ENCODE results near the gene BRF1. TPM values are rescaled to one million over a fixed set of nuclear protein-coding genes. Genes with fewer than 3 reads are reported as not detected.

The BRF1 gene
- total and polyA plus RNA-seq, 2 donors: 14.7 to 29.8 TPM

- DNase-seq (ENCODE audit: low read depth in 6 of 9, low spot score in 9 of 9): no peak
- H3K4me1 ChIP-seq (ENCODE audit: control insufficient read depth in 2 of 2, insufficient read depth in 2 of 2, low read length in 2 of 2): peaks cover 0 to 23% of the 10 kb centered on the region in 2 donors
- peaks cover 0 to 5% of the 10 kb centered on the region in 2 donors for H3K9me3 ChIP-seq (ENCODE audit: control insufficient read depth in 2 of 2, insufficient read depth in 1 of 2, low read length in 1 of 2)
- no peak overlapping the region for H3K4me3 ChIP-seq (ENCODE audit: low read length in 2 of 2)
- 93% methylated on average over 32 of the region's 32 CpGs for WGBS
- peaks cover 48 to 55% of the 10 kb centered on the region in 2 donors for H3K27me3 ChIP-seq (ENCODE audit: control insufficient read depth in 2 of 2, insufficient read depth in 1 of 2, low read length in 1 of 2)
- no peaks in the 10 kb centered on the region for H3K36me3 ChIP-seq (ENCODE audit: control insufficient read depth in 2 of 2, insufficient read depth in 2 of 2, low read length in 1 of 2)
- H3K27ac ChIP-seq (ENCODE audit: low read depth in 1 of 2, low read length in 1 of 2): peak overlapping the region in 1 of 2 donors; percentile 32
These were observed 134.9 kb downstream of the BRF1 start for GRCh38 chr14:105165761-105166485.

GRCh38 chr14:105165134-105165704 is 135.6 kb downstream of the BRF1 start:
- H3K4me1 ChIP-seq (ENCODE audit: control insufficient read depth in 2 of 2, insufficient read depth in 2 of 2, low read length in 2 of 2): peaks cover 0 to 16% of the 10 kb centered on the region in 2 donors
- peaks cover 43 to 48% of the 10 kb centered on the region in 2 donors for H3K27me3 ChIP-seq (ENCODE audit: control insufficient read depth in 2 of 2, insufficient read depth in 1 of 2, low read length in 1 of 2)
- H3K36me3 ChIP-seq (ENCODE audit: control insufficient read depth in 2 of 2, insufficient read depth in 2 of 2, low read length in 1 of 2): no peaks in the 10 kb centered on the region
- DNase-seq (ENCODE audit: low read depth in 6 of 9, low spot score in 9 of 9): no peak
- H3K9me3 ChIP-seq (ENCODE audit: control insufficient read depth in 2 of 2, insufficient read depth in 1 of 2, low read length in 1 of 2): peaks cover 0 to 5% of the 10 kb centered on the region in 2 donors
- no peak overlapping the region for H3K27ac ChIP-seq (ENCODE audit: low read depth in 1 of 2, low read length in 1 of 2)
- H3K4me3 ChIP-seq (ENCODE audit: low read length in 2 of 2): no peak overlapping the region
- 72% methylated on average over 10 of the region's 10 CpGs for WGBS

GRCh38 chr14:105163040-105163742 is 137.6 kb downstream of the BRF1 start:
- H3K36me3 ChIP-seq (ENCODE audit: control insufficient read depth in 2 of 2, insufficient read depth in 2 of 2, low read length in 1 of 2): no peaks in the 10 kb centered on the region
- no peaks in the 10 kb centered on the region for H3K9me3 ChIP-seq (ENCODE audit: control insufficient read depth in 2 of 2, insufficient read depth in 1 of 2, low read length in 1 of 2)
- no peak overlapping the region for H3K27ac ChIP-seq (ENCODE audit: low read depth in 1 of 2, low read length in 1 of 2)
- 89% methylated on average over 18 of the region's 18 CpGs for WGBS
- no peak for DNase-seq (ENCODE audit: low read depth in 6 of 9, low spot score in 9 of 9)
- peaks cover 25 to 33% of the 10 kb centered on the region in 2 donors for H3K27me3 ChIP-seq (ENCODE audit: control insufficient read depth in 2 of 2, insufficient read depth in 1 of 2, low read length in 1 of 2)
- H3K4me1 ChIP-seq (ENCODE audit: control insufficient read depth in 2 of 2, insufficient read depth in 2 of 2, low read length in 2 of 2): peaks cover 0 to 7% of the 10 kb centered on the region in 2 donors
- no peak overlapping the region for H3K4me3 ChIP-seq (ENCODE audit: low read length in 2 of 2)

GRCh38 chr14:105162669-105162979 is 138.2 kb downstream of the BRF1 start:
- H3K4me1 ChIP-seq (ENCODE audit: control insufficient read depth in 2 of 2, insufficient read depth in 2 of 2, low read length in 2 of 2): peaks cover 0 to 7% of the 10 kb centered on the region in 2 donors
- H3K9me3 ChIP-seq (ENCODE audit: control insufficient read depth in 2 of 2, insufficient read depth in 1 of 2, low read length in 1 of 2): no peaks in the 10 kb centered on the region
- H3K27me3 ChIP-seq (ENCODE audit: control insufficient read depth in 2 of 2, insufficient read depth in 1 of 2, low read length in 1 of 2): peaks cover 20 to 29% of the 10 kb centered on the region in 2 donors

GRCh38 chr14:105161964-105162668 is 138.7 kb downstream of the BRF1 start:
- no peak overlapping the region for H3K4me3 ChIP-seq (ENCODE audit: low read length in 2 of 2)
- 93% methylated on average over 10 of the region's 10 CpGs for WGBS
- H3K27ac ChIP-seq (ENCODE audit: low read depth in 1 of 2, low read length in 1 of 2): no peak overlapping the region
- no peak for DNase-seq (ENCODE audit: low read depth in 6 of 9, low spot score in 9 of 9)
- H3K9me3 ChIP-seq (ENCODE audit: control insufficient read depth in 2 of 2, insufficient read depth in 1 of 2, low read length in 1 of 2): no peaks in the 10 kb centered on the region
- H3K4me1 ChIP-seq (ENCODE audit: control insufficient read depth in 2 of 2, insufficient read depth in 2 of 2, low read length in 2 of 2): peaks cover 0 to 7% of the 10 kb centered on the region in 2 donors
- H3K27me3 ChIP-seq (ENCODE audit: control insufficient read depth in 2 of 2, insufficient read depth in 1 of 2, low read length in 1 of 2): peaks cover 15 to 26% of the 10 kb centered on the region in 2 donors
- H3K36me3 ChIP-seq (ENCODE audit: control insufficient read depth in 2 of 2, insufficient read depth in 2 of 2, low read length in 1 of 2): no peaks in the 10 kb centered on the region

More at GRCh38 chr14:105162669-105162979, 138.2 kb downstream of the BRF1 start:
- H3K4me3 ChIP-seq (ENCODE audit: low read length in 2 of 2): no peak overlapping the region
- no peak for DNase-seq (ENCODE audit: low read depth in 6 of 9, low spot score in 9 of 9)
- H3K36me3 ChIP-seq (ENCODE audit: control insufficient read depth in 2 of 2, insufficient read depth in 2 of 2, low read length in 1 of 2): no peaks in the 10 kb centered on the region
- no peak overlapping the region for H3K27ac ChIP-seq (ENCODE audit: low read depth in 1 of 2, low read length in 1 of 2)
- WGBS: 92% methylated on average over 2 of the region's 2 CpGs

GRCh38 chr14:105161309-105161708 is 139.5 kb downstream of the BRF1 start:
- WGBS: 86% methylated on average over 15 of the region's 15 CpGs
- DNase-seq (ENCODE audit: low read depth in 6 of 9, low spot score in 9 of 9): no peak
- peaks cover 7 to 18% of the 10 kb centered on the region in 2 donors for H3K27me3 ChIP-seq (ENCODE audit: control insufficient read depth in 2 of 2, insufficient read depth in 1 of 2, low read length in 1 of 2)

GRCh38 chr14:105160776-105161175 is 140.0 kb downstream of the BRF1 start:
- 40% methylated on average over 12 of the region's 12 CpGs for whole genome bisulfite sequencing
- Histone ChIP-seq H3K27ac (ENCODE audit: low read depth in 1 of 2, low read length in 1 of 2) (no peak overlapping the region), H3K36me3 (ENCODE audit: control insufficient read depth in 2 of 2, insufficient read depth in 2 of 2, low read length in 1 of 2) (no peaks in the 10 kb centered on the region), H3K4me1 (ENCODE audit: control insufficient read depth in 2 of 2, insufficient read depth in 2 of 2, low read length in 2 of 2) (peaks cover 0 to 7% of the 10 kb centered on the region in 2 donors), H3K4me3 (ENCODE audit: low read length in 2 of 2) (no peak overlapping the region), H3K9me3 (ENCODE audit: control insufficient read depth in 2 of 2, insufficient read depth in 1 of 2, low read length in 1 of 2) (no peaks in the 10 kb centered on the region), H3K27me3 (ENCODE audit: control insufficient read depth in 2 of 2, insufficient read depth in 1 of 2, low read length in 1 of 2) (peaks cover 1 to 13% of the 10 kb centered on the region in 2 donors)
- DNase-seq (ENCODE audit: low read depth in 6 of 9, low spot score in 9 of 9): no peak

More at GRCh38 chr14:105161309-105161708, 139.5 kb downstream of the BRF1 start:
- Histone ChIP-seq H3K4me1 (ENCODE audit: control insufficient read depth in 2 of 2, insufficient read depth in 2 of 2, low read length in 2 of 2) (peaks cover 0 to 7% of the 10 kb centered on the region in 2 donors), H3K4me3 (ENCODE audit: low read length in 2 of 2) (no peak overlapping the region), H3K36me3 (ENCODE audit: control insufficient read depth in 2 of 2, insufficient read depth in 2 of 2, low read length in 1 of 2) (no peaks in the 10 kb centered on the region), H3K9me3 (ENCODE audit: control insufficient read depth in 2 of 2, insufficient read depth in 1 of 2, low read length in 1 of 2) (no peaks in the 10 kb centered on the region), H3K27ac (ENCODE audit: low read depth in 1 of 2, low read length in 1 of 2) (no peak overlapping the region)

GRCh38 chr14:105159344-105159743 is 141.5 kb downstream of the BRF1 start:
- H3K36me3 ChIP-seq (ENCODE audit: control insufficient read depth in 2 of 2, insufficient read depth in 2 of 2, low read length in 1 of 2): no peaks in the 10 kb centered on the region
- no peak overlapping the region for H3K27ac ChIP-seq (ENCODE audit: low read depth in 1 of 2, low read length in 1 of 2)
- H3K27me3 ChIP-seq (ENCODE audit: control insufficient read depth in 2 of 2, insufficient read depth in 1 of 2, low read length in 1 of 2): peaks cover 0 to 3% of the 10 kb centered on the region in 2 donors
- DNase-seq (ENCODE audit: low read depth in 6 of 9, low spot score in 9 of 9): no peak
- peaks cover 0 to 2% of the 10 kb centered on the region in 2 donors for H3K4me1 ChIP-seq (ENCODE audit: control insufficient read depth in 2 of 2, insufficient read depth in 2 of 2, low read length in 2 of 2)
- no peak overlapping the region for H3K4me3 ChIP-seq (ENCODE audit: low read length in 2 of 2)
- H3K9me3 ChIP-seq (ENCODE audit: control insufficient read depth in 2 of 2, insufficient read depth in 1 of 2, low read length in 1 of 2): no peaks in the 10 kb centered on the region
- WGBS: 94% methylated on average over 14 of the region's 14 CpGs

All from thymus (tissue), 11 donors.